ENCODE data around the gene PPM1E. TPM values are rescaled to one million over a fixed set of nuclear protein-coding genes. Genes with fewer than 3 reads are reported as not detected.
"Not testable (repeated sequence)": the region's sequence is repeated elsewhere in the genome, so short reads cannot be mapped to it uniquely, and the experiment has no call there.

PPM1E gene
- total RNA-seq, 2 donors from 2014 or later, result not detected

DNA sequence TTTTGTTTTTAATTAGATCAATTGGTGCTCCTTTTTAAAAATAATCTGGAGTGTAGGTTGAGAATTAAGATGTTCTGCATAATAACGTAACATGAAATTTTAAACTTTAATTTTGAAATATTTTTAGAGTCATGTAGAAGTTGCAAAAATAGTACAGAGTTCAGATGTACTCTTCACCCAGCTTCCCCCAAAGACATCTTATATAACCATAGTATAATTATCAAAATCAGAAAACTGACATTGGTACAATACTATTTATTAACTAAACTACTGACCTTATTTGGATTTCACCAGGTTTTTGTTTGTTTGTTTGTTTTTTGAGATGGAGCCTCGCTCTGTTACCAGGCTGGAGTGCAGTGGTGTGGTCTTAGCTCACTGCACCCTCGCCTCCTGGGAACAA, 76.9 kb downstream of the PPM1E start:
- no peak overlapping the region for H3K4me3 ChIP-seq
- ATAC-seq (ENCODE audit: insufficient number of reproducible peaks, low FRiP score, low read depth), result no peak
- DNase-seq (ENCODE audit: low spot score), result no peak
- no peaks in the 10 kb centered on the region for H3K4me1 ChIP-seq (ENCODE audit: control insufficient read depth in 1 of 2, low read depth in 2 of 2)
- TF ChIP-seq, protein P1, sequence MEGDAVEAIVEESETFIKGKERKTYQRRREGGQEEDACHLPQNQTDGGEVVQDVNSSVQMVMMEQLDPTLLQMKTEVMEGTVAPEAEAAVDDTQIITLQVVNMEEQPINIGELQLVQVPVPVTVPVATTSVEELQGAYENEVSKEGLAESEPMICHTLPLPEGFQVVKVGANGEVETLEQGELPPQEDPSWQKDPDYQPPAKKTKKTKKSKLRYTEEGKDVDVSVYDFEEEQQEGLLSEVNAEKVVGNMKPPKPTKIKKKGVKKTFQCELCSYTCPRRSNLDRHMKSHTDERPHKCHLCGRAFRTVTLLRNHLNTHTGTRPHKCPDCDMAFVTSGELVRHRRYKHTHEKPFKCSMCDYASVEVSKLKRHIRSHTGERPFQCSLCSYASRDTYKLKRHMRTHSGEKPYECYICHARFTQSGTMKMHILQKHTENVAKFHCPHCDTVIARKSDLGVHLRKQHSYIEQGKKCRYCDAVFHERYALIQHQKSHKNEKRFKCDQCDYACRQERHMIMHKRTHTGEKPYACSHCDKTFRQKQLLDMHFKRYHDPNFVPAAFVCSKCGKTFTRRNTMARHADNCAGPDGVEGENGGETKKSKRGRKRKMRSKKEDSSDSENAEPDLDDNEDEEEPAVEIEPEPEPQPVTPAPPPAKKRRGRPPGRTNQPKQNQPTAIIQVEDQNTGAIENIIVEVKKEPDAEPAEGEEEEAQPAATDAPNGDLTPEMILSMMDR (IDR thresholded peaks at IDR 0.05), result no peak
- no peaks in the 10 kb centered on the region for H3K36me3 ChIP-seq
- H3K9me3 ChIP-seq, result no peaks in the 10 kb centered on the region
- H3K27ac ChIP-seq, result no peak overlapping the region
- no peaks in the 10 kb centered on the region for H3K27me3 ChIP-seq (replicated peaks; ENCODE audit: insufficient read depth)

DNA sequence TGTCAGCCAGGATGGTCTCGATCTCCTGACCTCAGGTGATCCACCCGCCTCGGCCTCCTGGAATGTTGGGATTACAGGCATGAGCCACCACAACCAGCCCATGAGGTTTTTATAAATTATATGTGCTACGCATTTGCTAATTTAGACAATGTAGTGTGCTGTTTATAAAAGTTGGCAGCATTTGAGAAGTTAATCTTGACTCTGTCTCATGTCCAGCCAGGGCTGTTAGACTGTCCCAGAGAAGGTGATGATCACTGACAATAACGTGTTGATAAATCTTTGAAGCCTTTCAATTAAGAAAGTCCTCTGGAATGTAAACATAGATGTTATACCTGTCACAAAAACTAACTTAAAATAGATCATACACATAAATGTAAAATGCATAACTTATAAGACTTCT, 82.0 kb downstream of the PPM1E start:
- Histone ChIP-seq H3K27me3 (replicated peaks; ENCODE audit: insufficient read depth) (no peaks in the 10 kb centered on the region), H3K36me3 (no peaks in the 10 kb centered on the region), H3K4me1 (ENCODE audit: control insufficient read depth in 1 of 2, low read depth in 2 of 2) (no peaks in the 10 kb centered on the region), H3K9me3 (no peaks in the 10 kb centered on the region), H3K4me3 (no peak overlapping the region), H3K27ac (no peak overlapping the region)
- TF ChIP-seq, protein P1 (IDR thresholded peaks at IDR 0.05), result no peak
- DNase-seq (ENCODE audit: low spot score) (no peak), ATAC-seq (ENCODE audit: insufficient number of reproducible peaks, low FRiP score, low read depth) (no peak)

DNA sequence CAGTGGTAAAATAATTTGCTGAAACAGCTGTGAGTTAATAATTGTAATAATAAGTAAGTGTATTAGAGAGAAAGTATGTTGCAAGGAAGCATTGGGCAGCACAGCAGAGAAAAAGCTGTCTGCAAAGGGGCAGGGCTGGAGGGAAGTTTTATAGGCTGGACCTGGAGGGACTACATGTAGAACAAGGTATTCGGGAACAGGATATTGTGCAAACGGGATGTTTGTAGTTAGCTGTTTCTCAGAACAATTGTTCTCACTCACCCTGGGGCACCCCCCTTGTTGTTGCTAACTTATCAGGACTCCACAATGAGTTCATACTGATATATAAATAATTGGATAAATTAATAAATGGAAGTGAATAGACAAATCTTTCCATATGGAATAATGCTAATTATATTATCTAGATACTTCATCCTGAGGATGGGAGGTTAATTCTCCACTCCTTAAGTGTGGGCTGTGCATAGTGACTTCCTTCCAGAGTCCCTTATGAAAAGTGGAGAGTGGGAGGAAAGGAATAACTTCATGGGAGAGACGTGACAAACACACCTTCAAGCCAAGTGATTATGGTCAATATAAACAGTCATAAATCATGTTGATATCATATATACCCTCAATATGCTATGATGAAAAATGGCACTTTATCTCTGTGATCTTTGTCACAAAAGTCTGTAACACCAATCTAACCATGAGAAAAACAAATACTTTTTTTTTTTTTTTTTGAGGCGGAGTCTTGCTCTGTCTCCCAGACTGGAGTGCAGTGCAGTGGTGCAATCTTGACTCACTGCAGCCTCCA, 85.4 kb downstream of the PPM1E start:
- no peaks in the 10 kb centered on the region for H3K27me3 ChIP-seq (replicated peaks; ENCODE audit: insufficient read depth)
- no peak overlapping the region for H3K4me3 ChIP-seq
- TF ChIP-seq, protein P1 (IDR thresholded peaks at IDR 0.05), result no peak
- ATAC-seq (ENCODE audit: insufficient number of reproducible peaks, low FRiP score, low read depth) (no peak), DNase-seq (ENCODE audit: low spot score) (no peak)
- no peaks in the 10 kb centered on the region for H3K9me3 ChIP-seq
- no peaks in the 10 kb centered on the region for H3K36me3 ChIP-seq
- no peak overlapping the region for H3K27ac ChIP-seq
- H3K4me1 ChIP-seq (ENCODE audit: control insufficient read depth in 1 of 2, low read depth in 2 of 2), result no peaks in the 10 kb centered on the region

DNA sequence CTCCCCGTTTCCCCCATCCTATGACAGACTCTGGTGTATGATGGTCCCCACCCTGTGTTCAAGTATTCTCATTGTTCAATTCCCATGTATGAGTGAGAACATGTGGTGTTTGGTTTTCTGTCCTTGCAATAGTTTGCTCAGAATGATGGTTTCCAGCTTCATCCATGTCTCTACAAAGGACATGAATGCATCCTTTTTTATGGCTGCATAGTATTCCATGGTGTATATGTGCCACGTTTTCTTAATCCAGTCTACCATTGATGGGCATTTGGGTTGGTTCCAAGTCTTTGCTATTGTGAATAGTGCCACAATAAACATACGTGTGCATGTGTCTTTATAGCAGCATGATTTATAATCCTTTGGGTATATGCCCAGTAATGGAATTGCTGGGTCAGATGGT, 90.8 kb downstream of the PPM1E start:
- DNase-seq (ENCODE audit: low spot score); ATAC-seq (ENCODE audit: insufficient number of reproducible peaks, low FRiP score, low read depth): not testable (repeated sequence)

DNA sequence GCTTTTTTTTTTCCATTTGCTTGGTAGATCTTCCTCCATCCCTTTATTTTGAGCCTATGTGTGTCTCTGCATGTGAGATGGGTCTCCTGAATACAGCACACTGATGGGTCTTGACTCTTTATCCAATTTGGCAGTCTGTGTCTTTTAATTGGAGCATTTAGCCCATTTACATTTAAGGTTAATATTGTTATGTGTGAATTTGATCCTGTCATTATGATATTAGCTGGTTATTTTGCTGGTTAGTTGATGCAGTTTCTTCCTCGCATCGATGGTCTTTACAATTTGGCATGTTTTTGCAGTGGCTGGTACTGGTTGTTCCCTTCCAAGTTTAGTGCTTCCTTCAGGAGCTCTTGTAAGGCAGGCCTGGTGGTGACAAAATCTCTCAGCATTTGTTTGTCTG, 94.5 kb downstream of the PPM1E start:
- not testable (repeated sequence) for DNase-seq (ENCODE audit: low spot score); ATAC-seq (ENCODE audit: insufficient number of reproducible peaks, low FRiP score, low read depth)

More for the DNA sequence above, 90.8 kb downstream of the PPM1E start:
- not testable (repeated sequence) for H3K4me3 ChIP-seq; H3K27me3 ChIP-seq (replicated peaks; ENCODE audit: insufficient read depth); H3K27ac ChIP-seq; H3K9me3 ChIP-seq; H3K36me3 ChIP-seq; H3K4me1 ChIP-seq (ENCODE audit: control insufficient read depth in 1 of 2, low read depth in 2 of 2)

DNA sequence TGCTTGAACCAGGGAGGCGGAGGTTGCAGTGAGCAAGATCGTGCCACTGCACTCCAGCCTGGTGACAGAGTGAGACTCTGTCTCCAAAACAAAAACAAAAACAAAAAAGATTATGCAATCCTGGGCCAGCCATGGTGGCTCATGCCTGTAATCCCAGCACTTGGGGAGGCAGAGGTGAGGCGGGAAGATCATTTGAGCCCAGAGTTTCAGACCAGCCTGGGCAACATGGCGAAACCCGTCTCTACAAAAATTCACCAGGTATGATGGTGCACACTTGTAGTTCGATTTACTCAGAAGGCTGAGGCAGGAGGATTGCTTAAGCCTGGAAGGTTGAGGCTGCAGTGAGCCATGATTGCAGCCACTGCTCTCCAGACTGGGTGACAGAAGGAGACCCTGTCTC, 109.6 kb downstream of the PPM1E start:
- no peak for DNase-seq (ENCODE audit: low spot score)
- TF ChIP-seq, protein P1 (IDR thresholded peaks at IDR 0.05), result no peak

More for the DNA sequence above, 94.5 kb downstream of the PPM1E start:
- not testable (repeated sequence) for H3K4me3 ChIP-seq; H3K9me3 ChIP-seq; H3K4me1 ChIP-seq (ENCODE audit: control insufficient read depth in 1 of 2, low read depth in 2 of 2); H3K36me3 ChIP-seq; H3K27ac ChIP-seq; H3K27me3 ChIP-seq (replicated peaks; ENCODE audit: insufficient read depth)

More for the DNA sequence above, 109.6 kb downstream of the PPM1E start:
- no peak overlapping the region for H3K27ac ChIP-seq
- no peaks in the 10 kb centered on the region for H3K4me1 ChIP-seq (ENCODE audit: control insufficient read depth in 1 of 2, low read depth in 2 of 2)
- H3K4me3 ChIP-seq, result no peak overlapping the region
- no peak for ATAC-seq (ENCODE audit: insufficient number of reproducible peaks, low FRiP score, low read depth)
- no peaks in the 10 kb centered on the region for H3K36me3 ChIP-seq
- H3K27me3 ChIP-seq (replicated peaks; ENCODE audit: insufficient read depth), result no peaks in the 10 kb centered on the region
- H3K9me3 ChIP-seq, result no peaks in the 10 kb centered on the region
